ENCODE measurements around the gene OR51F2.

GRCh38 chr11:4863876-4864275 is 42.8 kb downstream of the OR51F2 start:
- TF ChIP-seq CTCF (IDR thresholded peaks at IDR 0.05; ENCODE audit: low read length): no peak
- TF ChIP-seq EZH2 (optimal IDR thresholded peaks at IDR 0.05; ENCODE audit: low read depth, low read length): no peak
- TF ChIP-seq EZH2phosphoT487 (IDR thresholded peaks at IDR 0.05; ENCODE audit: low read length): no peak

Data from MM.1S (cell line).